B cell (primary cell): Measurements from ENCODE around the gene AP5B1. TPM values are rescaled to one million over a fixed set of nuclear protein-coding genes. Genes with fewer than 3 reads are reported as not detected.

Experiments
- ATAC-seq: fragments of 200-7000 bp; cut with Tn5 transposase; one replicate; pipeline ENCODE4 v1.10.0; 2021; ENCODE audit warnings: low read depth, mild to moderate bottlenecking, moderate number of reproducible peaks, moderate library complexity
- CTCF ChIA-PET: fragments of 350-600 bp; sonication (Branson Sonifier 250); formaldehyde crosslinking; loops from one replicate; lab custom pipeline; 2021; ENCODE audit warnings: antibody characterized with exemption, inconsistent platforms; lab: Charles Lee
- POLR2A ChIA-PET: fragments of 350-600 bp; sonication (Branson Sonifier 250); formaldehyde crosslinking; loops from one replicate; lab custom pipeline; 2021; ENCODE audit warnings: antibody characterized with exemption; lab: Charles Lee
- DNase-seq: peaks from one replicate; pipeline ENCODE4 v3.0.0; 2013
- H2AFZ ChIP-seq: 2 replicates; pipeline ENCODE4 v1.6.1; 2012; ENCODE audit warnings: mild to moderate bottlenecking, low read depth, low read length; ENCODE audit not compliant: insufficient read depth, poor library complexity, severe bottlenecking
- H3K27ac ChIP-seq, 2 donors: 1 replicate in 1 of 2; 2 replicates in 1 of 2; pipeline ENCODE4 v1.5.1; 2012 to 2013; ENCODE audit warnings: low read length in 2 of 2, mild to moderate bottlenecking in 2 of 2, moderate library complexity in 1 of 2
- H3K27me3 ChIP-seq, 4 experiments: fragments of 200-600 bp in 1 of 4; sonication (generic) in 1 of 4; replicated peaks in 1 of 4; 1 replicate in 2 of 4; 2 replicates in 2 of 4; pipeline versions ENCODE4 v1.6.1 to v1.7.0; 2013 to 2016; ENCODE audit warnings: low read length in 3 of 4, mild to moderate bottlenecking in 2 of 4, mixed read lengths in 1 of 4, moderate library complexity in 1 of 4; ENCODE audit not compliant: insufficient read depth in 4 of 4, control insufficient read depth in 3 of 4; ENCODE audit errors: control extremely low read depth in 1 of 4
- H3K36me3 ChIP-seq, 2 experiments: replicated peaks in 1 of 2; 1 replicate in 1 of 2; 2 replicates in 1 of 2; pipeline versions ENCODE4 v1.6.1 to v1.7.1; 2013; ENCODE audit warnings: low read length in 1 of 2; ENCODE audit not compliant: insufficient read depth in 2 of 2, control insufficient read depth in 1 of 2; ENCODE audit errors: control extremely low read depth in 1 of 2, extremely low read depth in 1 of 2
- H3K4me1 ChIP-seq, 2 donors: fragments of 200-600 bp in 1 of 2; sonication (generic) in 1 of 2; 1 replicate in 1 of 2; 2 replicates in 1 of 2; pipeline versions ENCODE4 v1.5.1 to v1.6.1; 2013 to 2017; ENCODE audit warnings: low read length in 2 of 2; ENCODE audit not compliant: control insufficient read depth in 2 of 2, insufficient read depth in 2 of 2
- H3K4me2 ChIP-seq: replicated peaks from 2 replicates; pipeline ENCODE3; 2012; ENCODE audit warnings: mild to moderate bottlenecking, low read depth, low read length; ENCODE audit not compliant: poor library complexity, severe bottlenecking
- H3K4me3 ChIP-seq, 5 experiments: fragments of 200-600 bp in 1 of 5; sonication (generic) in 1 of 5; 1 replicate in 3 of 5; 2 replicates in 2 of 5; pipeline versions ENCODE4 v1.5.1 to v1.7.0; 2011 to 2016; ENCODE audit warnings: low read length in 4 of 5, mild to moderate bottlenecking in 4 of 5, low read depth in 2 of 5, control low read depth in 1 of 5, moderate library complexity in 1 of 5; ENCODE audit not compliant: insufficient read depth in 1 of 5; ENCODE audit errors: control extremely low read depth in 1 of 5, extremely low read depth in 1 of 5
- H3K79me2 ChIP-seq: fragments of 200-600 bp; sonication (generic); one replicate; pipeline ENCODE4 v1.6.0; 2016; ENCODE audit warnings: low read length; ENCODE audit not compliant: control insufficient read depth, insufficient read depth
- H3K9ac ChIP-seq: fragments of 200-600 bp; sonication (generic); 2 replicates; pipeline ENCODE4 v1.6.1; 2017; ENCODE audit warnings: mild to moderate bottlenecking, low read length, moderate library complexity
- H3K9me3 ChIP-seq, 3 donors: one replicate each; pipeline versions ENCODE4 v1.6.1 to v1.7.1; 2013; ENCODE audit warnings: low read length in 2 of 3; ENCODE audit not compliant: control insufficient read depth in 2 of 3, insufficient read depth in 1 of 3; ENCODE audit errors: control extremely low read depth in 1 of 3
- H4K20me1 ChIP-seq: 2 replicates; pipeline ENCODE4 v1.6.0; 2012; ENCODE audit warnings: mild to moderate bottlenecking, low read length; ENCODE audit not compliant: insufficient read depth, control insufficient read depth, poor library complexity, severe bottlenecking
- H3K27ac Mint-ChIP-seq: one replicate; pipeline ENCODE4 v1.8.0; 2021; ENCODE audit warnings: mixed read lengths
- H3K27me3 Mint-ChIP-seq: one replicate; pipeline ENCODE4 v1.8.0; 2021; ENCODE audit warnings: mixed read lengths
- H3K4me1 Mint-ChIP-seq: one replicate; pipeline ENCODE4 v1.8.0; 2021; ENCODE audit warnings: mixed read lengths
- H3K4me3 Mint-ChIP-seq: one replicate; pipeline ENCODE4 v1.8.0; 2021; ENCODE audit warnings: mixed read lengths
- H3K9me3 Mint-ChIP-seq: one replicate; pipeline ENCODE4 v1.8.0; 2022; ENCODE audit warnings: mixed read lengths; ENCODE audit not compliant: insufficient read depth
- EZH2 ChIP-seq: IDR thresholded peaks from 2 replicates; pipeline ENCODE4 v1.6.1; 2012; ENCODE audit warnings: borderline replicate concordance, low read depth, mild to moderate bottlenecking, moderate library complexity, low read length; ENCODE audit not compliant: insufficient read depth, poor library complexity, severe bottlenecking
- WGBS: methylation state at CpG from one replicate; pipeline ENCODE4 v1.1.5; 2013; ENCODE audit warnings: missing lambda C conversion rate; ENCODE audit not compliant: insufficient coverage; 5-methylcytosine and 5-hydroxymethylcytosine counted together
- intact Hi-C: fragments of 100-400 bp; cut with micrococcal nuclease; formaldehyde crosslinking; loops from one replicate; pipeline ENCODE4 v1.10.0; 2022
- polyA plus RNA-seq: library from polyadenylated mRNA; depleted of rRNA; stranded (reverse); fragments of >200 nt; gene quantifications from 2 replicates; pipeline ENCODE4 v1.2.3, GENCODE V29; 2012
- total RNA-seq, 2 donors: library from RNA; stranded (reverse); fragments of 120-200 nt in 1 of 2; gene quantifications; 1 replicate in 1 of 2; 2 replicates in 1 of 2; pipeline versions ENCODE4 v1.2.3 to v1.2.4, GENCODE V29; 2013 to 2022
- TF ChIP-seq, protein P1 (sequence below): fragments of 200-600 bp; IDR thresholded peaks from one replicate; pipeline ENCODE4 v1.8.0; 2022; ENCODE audit warnings: antibody characterized with exemption, mild to moderate bottlenecking

Gene AP5B1
- total and polyA plus RNA-seq, 2 donors (not counting 1 experiment from before 2014, with no cell fraction given) = 9.6 to 25.2 TPM

DNA sequence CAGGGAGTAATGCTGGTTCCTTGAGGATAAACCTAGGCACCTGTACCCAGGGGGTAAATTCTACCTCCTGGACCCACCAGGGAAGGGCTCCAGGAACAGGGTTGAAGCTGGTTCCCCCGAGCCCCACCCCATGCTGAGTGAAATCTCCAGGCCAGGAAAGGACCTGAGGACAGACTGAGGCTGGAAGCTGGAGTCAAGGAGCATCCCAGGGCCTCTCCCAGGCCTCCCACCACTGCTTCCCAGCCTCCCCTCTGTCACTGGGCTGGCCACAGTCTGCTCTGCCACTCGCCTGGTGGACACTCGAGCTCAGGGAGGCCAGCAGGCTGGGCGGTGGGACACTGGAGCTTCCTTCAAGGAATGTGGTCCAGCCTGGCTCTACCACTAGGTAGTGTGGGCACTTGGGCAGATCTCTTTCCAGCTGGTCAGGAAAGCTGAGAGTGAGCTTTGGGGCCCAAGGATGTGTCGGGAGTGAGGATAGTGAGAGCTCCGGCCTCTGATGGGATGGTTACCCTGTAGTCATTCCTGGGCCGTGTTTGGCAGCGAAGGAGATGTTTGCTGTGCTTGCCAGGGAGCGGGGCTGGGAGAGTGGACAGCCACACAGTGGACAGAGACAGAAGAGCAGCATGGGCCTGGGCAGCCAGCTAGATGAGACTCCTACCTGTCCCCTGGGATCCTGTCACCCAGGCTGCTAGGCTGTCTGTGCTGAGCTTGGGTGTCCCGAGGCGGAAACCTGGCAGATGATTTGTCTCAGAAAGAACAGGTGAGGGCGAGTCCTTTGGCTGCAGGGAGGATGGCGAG lies 9.5 kb upstream of the AP5B1 start:
- no peaks in the 10 kb centered on the region for H3K79me2 ChIP-seq
- no peak for ATAC-seq
- Mint-ChIP-seq H3K4me3 (no peak overlapping the region), H3K4me1 (peaks cover 47% of the 10 kb centered on the region), H3K9me3 (no peaks in the 10 kb centered on the region), H3K27me3 (peaks cover 6% of the 10 kb centered on the region), H3K27ac (peak overlapping the region; percentile 32)
- no peak overlapping the region for H3K4me2 ChIP-seq
- H3K9ac ChIP-seq = no peak overlapping the region
- peaks cover 0 to 62% (median 26%) of the 10 kb centered on the region in 4 experiments for H3K27me3 ChIP-seq
- H2AFZ ChIP-seq = no peak overlapping the region
- TF ChIP-seq, protein P1, sequence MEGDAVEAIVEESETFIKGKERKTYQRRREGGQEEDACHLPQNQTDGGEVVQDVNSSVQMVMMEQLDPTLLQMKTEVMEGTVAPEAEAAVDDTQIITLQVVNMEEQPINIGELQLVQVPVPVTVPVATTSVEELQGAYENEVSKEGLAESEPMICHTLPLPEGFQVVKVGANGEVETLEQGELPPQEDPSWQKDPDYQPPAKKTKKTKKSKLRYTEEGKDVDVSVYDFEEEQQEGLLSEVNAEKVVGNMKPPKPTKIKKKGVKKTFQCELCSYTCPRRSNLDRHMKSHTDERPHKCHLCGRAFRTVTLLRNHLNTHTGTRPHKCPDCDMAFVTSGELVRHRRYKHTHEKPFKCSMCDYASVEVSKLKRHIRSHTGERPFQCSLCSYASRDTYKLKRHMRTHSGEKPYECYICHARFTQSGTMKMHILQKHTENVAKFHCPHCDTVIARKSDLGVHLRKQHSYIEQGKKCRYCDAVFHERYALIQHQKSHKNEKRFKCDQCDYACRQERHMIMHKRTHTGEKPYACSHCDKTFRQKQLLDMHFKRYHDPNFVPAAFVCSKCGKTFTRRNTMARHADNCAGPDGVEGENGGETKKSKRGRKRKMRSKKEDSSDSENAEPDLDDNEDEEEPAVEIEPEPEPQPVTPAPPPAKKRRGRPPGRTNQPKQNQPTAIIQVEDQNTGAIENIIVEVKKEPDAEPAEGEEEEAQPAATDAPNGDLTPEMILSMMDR = no peak
- TF ChIP-seq EZH2 = no peak
- H4K20me1 ChIP-seq = no peaks in the 10 kb centered on the region
- no peak overlapping the region for H3K4me3 ChIP-seq
- no peaks in the 10 kb centered on the region for H3K36me3 ChIP-seq
- H3K9me3 ChIP-seq = peaks cover 0 to 19% (median 0%) of the 10 kb centered on the region in 3 donors
- WGBS = 92% methylated on average over 12 of the region's 13 CpGs
- intact Hi-C loops = no loop called here
- peaks cover 26 to 43% of the 10 kb centered on the region in 2 donors for H3K4me1 ChIP-seq
- DNase-seq = no peak
- CTCF ChIA-PET = interaction anchor here (0.6 to 7.2 kb wide), 5 partner anchors 10 to 782 kb away, joined by 4 to 48 read pairs (median 6); partner anchors contain the start of genes AP5B1 and KAT5
- no peak overlapping the region for H3K27ac ChIP-seq
- POLR2A ChIA-PET = interaction anchor here (2.3 kb wide), 1 partner anchor 10 kb away, joined by 9 read pairs; no protein-coding TSS in a partner anchor
